T-helper 22 cell (primary cell): ENCODE measurements around the gene KRT82.

Experiments used
- DNase-seq: peaks from one replicate; pipeline ENCODE4 v3.0.0-alpha.2; 2020; ENCODE audit warnings: low read depth

The KRT82 gene

GRCh38 chr12:52435659-52435999, 29.5 kb upstream of the KRT82 start:
- DNase-seq, result no peak

DNA sequence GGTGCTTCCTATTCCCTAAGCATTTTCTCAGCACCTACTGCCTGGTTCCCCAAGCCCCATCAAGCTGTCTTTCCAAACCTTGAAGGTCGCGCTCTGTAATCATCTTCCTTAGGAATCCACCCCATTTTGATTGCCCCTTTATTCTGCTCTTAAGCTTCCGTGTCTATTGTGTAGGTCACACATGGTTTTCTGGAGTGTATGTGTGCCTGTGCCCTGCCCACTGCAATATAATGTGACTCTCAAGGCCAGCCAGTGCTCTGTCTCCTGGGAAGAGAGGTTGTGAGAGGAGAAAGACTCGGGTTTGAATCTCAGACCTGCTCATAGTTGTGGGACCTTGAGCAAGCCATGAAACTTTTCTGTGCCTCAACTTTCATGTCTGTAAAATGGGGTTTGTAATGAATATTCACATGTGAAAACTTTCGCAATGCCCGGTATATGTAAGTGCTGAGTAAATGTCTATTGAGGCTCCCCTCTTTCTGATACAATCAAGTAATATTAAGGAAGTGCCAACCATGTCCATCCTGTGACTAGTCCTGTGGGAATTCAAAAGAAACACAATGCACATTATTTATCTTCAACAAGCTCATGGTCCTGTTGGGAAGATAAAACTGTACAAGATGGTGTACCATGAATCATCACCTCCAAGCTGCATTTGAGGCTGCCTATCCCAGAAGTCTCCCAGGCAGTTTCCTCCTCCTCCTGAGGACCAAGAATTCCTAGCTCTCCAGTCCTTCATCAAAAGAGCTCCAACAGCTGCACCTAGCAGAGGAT, 28.8 kb upstream of the KRT82 start:
- DNase-seq, result no peak

- no peak for DNase-seq
These were observed 28.1 kb upstream of the KRT82 start, which contains the start of gene KRT75 for GRCh38 chr12:52434081-52434733. Gene KRT75, minus strand, starts transcription at chr12:52434371. Its CDS starts 67 bp downstream, at chr12:52434304.

- DNase-seq, result no peak
These were observed 27.5 kb upstream of the KRT82 start for GRCh38 chr12:52433501-52434080.

- no peak for DNase-seq
These were observed 26.5 kb upstream of the KRT82 start for GRCh38 chr12:52432559-52433207.

GRCh38 chr12:52428121-52428520, 22.0 kb upstream of the KRT82 start:
- no peak for DNase-seq

DNA sequence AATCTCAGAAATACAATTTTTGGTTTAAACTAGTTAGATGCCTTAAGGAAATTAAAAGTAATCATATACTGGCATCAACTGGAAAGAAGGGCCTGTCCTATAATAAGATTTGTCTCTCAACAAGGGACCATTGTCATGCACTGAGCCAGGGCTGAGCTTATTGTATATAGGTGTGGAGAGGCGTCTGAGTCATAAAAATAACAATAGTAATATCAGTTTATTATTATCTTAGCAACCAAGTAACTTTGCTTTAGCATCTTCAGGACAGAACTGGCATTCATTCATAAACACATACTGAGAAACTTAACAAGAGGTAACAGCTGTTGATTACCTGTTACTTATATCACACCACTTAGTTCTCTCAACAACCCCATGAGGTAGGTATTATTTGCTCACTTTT, 20.9 kb upstream of the KRT82 start:
- DNase-seq, result no peak

DNA sequence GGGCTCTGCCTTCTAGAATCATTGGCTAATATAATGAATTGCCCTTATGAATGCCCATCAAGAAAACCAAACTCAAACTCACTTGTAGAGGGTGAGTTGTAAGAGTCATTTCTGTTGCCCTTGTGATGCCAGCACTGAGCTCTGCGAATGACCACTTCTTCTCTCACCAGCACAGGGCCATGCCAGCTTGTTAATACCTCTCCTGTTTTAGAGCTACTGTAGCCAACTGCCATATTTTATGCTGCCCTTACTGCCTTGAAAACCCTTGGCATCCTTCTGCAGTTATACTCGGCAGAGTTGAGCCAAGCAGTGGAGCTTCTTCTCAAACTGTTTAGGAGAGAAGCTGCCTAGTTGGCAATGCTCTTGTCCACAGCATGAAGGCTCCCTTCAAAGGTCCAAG, 19.9 kb upstream of the KRT82 start:
- DNase-seq, result no peak

GRCh38 chr12:52425466-52425865, 19.3 kb upstream of the KRT82 start:
- DNase-seq, result no peak

- DNase-seq, result no peak
These were observed 17.7 kb upstream of the KRT82 start for GRCh38 chr12:52423661-52424500.

- DNase-seq, result no peak
These were observed 16.9 kb upstream of the KRT82 start for GRCh38 chr12:52423035-52423434.

- no peak for DNase-seq
These were observed 13.5 kb upstream of the KRT82 start for GRCh38 chr12:52419656-52420055.

GRCh38 chr12:52418576-52419110, 12.5 kb upstream of the KRT82 start:
- DNase-seq, result no peak

- no peak for DNase-seq
These were observed 11.6 kb upstream of the KRT82 start for GRCh38 chr12:52417740-52418139.

GRCh38 chr12:52416795-52417194, 10.7 kb upstream of the KRT82 start:
- DNase-seq, result no peak

GRCh38 chr12:52415870-52416750, 10.0 kb upstream of the KRT82 start:
- no peak for DNase-seq

GRCh38 chr12:52414936-52415335, 8.8 kb upstream of the KRT82 start:
- DNase-seq, result no peak

DNA sequence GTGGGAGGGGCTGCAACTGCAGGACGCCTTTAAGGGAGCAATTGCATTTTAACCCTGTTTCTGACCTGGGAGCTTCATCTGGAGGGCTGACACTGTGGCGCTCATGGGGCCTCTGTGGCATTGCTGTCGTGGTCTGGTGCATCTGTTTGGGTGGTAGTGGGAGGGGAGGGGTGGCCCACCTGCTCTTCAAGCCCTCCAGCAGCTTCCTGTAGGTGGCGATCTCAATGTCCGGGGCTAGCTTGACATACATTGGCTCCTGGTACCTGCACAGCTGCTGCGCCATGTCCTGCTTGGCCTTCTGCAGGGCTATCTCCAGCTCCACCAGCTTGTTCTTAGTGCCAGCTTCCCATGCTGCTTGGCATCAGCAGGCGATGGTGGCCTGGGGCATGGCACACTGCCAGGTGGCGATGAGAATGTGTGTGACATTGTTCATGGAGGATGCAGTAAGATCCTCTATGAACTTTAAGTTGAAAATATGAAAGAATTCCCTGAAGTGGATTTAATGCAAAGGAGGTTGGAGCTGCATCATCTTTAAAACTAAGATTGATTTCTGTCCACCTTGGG, 7.7 kb upstream of the KRT82 start:
- DNase-seq, result no peak

DNA sequence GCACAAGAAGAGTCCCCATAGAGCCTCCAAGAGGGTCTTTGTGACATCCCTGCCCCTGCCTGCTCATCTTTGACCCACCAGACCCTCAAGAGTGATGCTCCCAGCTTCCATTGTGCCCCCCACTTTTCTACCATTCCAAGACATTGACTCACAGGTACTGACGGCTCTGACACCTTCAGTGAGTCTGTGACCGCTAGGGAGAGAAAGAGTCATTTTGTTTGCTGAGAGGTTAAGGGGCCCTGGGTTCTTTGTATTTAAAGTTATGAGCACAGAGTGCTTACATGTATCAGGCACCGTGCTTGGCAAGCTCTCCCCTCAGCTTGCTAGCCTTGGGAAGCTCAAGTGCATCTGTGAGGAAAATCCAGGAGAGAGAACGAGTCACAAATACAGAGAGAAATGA, 7.1 kb upstream of the KRT82 start:
- DNase-seq, result no peak

- no peak for DNase-seq
These were observed 5.7 kb upstream of the KRT82 start for GRCh38 chr12:52411815-52412214.
